Measurements from ENCODE around the gene OTOA.
"Not testable (repeated sequence)": the region's sequence is repeated elsewhere in the genome, so short reads cannot be mapped to it uniquely, and the experiment has no call there.

Gene OTOA

DNA sequence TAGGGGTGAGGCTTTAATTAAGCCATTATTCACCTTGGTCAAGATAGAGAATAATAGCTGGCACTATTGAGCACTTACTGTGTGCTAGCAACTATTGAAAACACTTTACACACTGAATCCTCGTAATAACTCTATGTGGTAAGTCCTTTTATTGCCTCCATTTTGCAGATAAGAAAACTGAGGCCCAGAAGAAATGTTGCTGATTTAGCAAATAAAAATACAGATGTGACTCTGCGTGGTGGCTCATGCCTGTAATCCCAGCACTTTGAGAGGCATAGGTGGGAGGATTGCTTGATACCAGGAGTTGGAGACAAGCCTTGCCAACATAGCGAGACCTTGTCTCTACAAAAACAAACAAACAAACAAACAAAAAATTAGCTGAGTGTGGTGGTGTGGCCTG, 19.4 kb downstream of the OTOA start:
- DNase-seq = no peak

DNA sequence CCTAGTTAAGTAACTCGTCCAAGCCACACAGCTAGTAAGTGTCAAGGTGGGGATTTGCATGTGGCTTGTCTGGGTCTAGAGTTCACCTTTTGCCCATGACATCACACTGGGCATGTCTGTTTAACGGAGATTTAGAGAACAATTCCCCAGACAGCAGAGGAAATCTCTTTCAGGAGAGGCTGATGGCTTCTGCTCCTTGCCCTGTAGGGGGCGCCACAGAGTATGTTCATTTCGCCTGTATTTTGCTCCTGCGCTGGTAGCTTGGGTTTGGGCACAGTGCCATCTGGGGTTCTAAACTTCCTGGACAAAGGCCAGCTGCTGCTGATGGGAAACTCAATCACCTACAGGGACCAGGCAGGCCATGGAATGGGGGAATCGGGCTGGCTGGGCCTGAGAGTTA, 20.4 kb downstream of the OTOA start:
- no peak for DNase-seq

DNA sequence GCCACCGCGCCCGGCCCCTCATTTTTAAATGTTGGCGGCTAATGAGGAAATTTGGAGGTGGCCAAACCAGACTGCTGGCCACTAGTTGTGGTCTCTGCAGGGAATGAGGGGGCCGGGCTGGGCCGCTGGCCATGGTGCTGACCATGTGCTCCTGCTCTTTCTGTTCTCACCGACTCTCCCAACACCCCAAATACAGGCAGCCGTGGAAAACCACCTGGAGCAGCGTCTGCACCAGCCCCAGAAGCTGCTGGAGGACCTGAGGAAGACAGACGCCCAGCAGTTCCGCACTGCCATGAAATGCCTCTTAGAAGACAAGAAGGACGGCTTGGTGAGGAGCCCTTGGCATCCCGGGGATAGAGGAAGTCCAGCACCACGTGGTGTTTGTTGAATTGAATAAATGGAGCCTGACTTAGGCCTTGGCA, 21.3 kb downstream of the OTOA start:
- DNase-seq = no peak

DNA sequence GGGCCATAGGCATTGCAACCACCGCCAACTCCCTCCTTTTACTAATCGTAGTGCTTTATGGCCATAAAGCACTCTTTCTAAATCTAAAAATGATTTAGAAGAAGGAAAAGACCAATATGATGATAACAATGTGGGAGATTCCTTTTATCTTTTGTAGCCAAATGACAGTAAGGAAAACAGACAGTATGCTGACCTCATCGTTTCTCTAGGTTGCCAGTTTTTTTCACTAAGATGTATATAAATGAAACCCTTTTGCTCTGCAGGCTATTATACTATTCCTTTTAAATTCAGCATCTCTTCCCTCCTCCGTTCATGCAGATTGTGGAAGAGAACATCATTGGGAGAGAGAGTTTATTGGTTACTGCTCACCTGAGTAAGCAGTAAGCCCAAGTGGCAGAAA, 25.3 kb downstream of the OTOA start:
- DNase-seq = no peak

DNA sequence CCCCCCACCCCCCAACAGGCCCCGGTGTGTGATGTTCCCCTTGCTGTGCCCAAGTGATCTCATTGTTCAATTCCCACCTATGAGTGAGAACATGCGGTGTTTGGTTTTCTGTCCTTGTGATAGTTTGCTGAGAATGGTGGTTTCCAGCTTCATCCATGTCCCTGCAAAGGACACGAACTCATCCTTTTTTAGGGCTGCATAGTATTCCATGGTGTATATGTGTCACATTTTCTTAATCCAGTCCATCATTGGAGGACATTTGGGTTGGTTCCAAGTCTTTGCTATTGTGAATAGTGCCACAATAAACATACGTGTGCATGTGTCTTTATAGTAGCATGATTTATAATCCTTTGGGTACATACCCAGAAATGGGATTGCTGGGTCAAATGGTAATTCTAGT, 27.2 kb downstream of the OTOA start:
- DNase-seq = not testable (repeated sequence)

DNA sequence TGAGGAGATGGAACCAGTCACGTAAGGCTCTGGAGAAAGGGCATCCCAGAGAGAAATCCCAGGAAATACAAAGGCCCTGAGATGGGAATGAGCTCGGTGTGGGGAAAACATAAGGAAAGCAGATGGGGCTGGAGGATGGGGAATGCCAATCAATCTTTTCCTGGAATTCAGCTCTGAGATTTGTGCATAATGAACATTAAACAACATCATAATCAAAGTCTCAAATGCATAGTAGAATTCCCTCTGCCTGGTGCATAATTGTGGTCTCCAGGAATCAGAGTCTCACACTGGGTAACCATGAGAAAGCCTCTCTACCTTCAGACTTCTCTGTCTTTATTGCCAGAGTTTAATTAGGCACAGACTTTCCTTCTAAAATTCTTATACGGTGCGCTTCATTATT, 30.8 kb downstream of the OTOA start:
- DNase-seq = no peak

DNA sequence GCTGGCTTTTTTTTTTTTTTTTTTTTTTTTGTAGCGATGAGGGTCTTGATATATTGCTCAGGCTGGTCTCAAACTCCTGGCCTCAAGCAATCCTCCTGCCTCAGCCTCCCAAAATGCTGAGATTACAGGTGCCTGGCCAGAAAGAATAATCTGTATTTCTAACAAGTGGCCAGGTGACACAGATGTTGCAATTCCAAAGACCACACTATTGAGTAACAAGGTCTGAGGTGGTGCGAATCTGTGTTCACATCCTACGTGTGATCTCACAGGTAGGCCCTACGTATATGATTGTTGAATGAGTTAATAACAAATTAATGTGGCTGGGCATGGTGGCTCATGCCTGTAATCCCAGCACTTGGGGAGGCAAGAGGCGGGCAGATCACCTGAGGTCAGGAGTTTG, 33.3 kb downstream of the OTOA start:
- DNase-seq = no peak

DNA sequence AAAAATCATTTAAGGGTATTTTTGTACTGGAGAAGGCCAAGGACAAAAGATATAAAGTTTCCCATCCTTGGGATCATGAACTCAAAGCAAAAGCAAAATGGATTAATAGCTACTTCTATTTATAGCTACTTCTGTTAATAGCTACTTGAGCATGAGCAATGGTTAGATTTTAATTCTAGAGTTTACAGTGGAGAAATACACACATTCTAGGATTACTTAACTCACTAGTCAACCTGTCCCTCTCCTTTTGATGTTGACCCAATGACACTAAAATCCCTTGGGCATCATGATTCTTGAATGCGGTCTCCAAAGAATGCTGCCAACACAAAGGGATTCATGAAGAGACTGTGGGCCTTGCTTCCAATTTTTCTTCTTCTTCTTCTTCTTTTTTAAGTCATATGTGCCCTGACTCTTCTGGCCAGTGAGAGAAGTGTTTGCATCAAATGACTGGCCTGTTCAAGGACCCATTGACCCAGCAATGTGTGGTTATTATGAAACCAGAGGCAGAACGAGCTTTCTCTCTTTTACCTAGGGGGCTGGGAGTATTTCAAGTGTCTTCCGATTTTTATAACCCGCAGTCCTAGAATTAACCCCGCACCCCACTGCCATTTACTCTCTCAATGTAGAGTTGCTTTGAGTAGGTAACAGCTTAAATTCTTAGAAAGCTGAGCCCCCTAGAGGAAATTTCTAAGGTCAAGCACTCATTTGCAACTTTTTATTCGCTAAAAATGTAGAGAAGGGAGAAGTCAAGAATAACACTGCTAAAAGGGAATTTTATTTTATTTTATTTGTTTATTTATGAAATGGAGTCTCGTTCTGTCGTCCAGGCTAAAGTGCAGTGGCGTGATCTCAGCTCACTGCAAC, 34.6 kb downstream of the OTOA start:
- no peak for DNase-seq

DNA sequence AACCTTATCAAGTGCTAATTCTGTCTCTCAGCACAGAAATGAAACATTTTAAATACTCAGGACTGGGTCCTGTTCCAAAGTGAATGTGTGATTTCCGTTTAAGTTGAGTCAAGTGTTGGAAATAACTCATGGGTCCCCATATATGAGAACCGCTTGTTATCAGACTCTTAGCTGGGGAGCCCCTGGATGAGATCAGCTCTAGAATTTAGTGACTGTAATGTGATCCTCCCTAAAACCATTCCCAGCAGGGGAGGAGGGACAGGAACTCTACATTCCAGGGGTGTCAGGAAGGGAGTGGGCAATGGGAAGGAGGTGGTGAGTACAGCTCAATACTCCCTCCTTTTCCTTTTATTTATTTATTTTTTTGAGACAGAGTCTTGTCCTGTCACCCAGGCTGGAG, 37.5 kb downstream of the OTOA start:
- no peak for DNase-seq

DNA sequence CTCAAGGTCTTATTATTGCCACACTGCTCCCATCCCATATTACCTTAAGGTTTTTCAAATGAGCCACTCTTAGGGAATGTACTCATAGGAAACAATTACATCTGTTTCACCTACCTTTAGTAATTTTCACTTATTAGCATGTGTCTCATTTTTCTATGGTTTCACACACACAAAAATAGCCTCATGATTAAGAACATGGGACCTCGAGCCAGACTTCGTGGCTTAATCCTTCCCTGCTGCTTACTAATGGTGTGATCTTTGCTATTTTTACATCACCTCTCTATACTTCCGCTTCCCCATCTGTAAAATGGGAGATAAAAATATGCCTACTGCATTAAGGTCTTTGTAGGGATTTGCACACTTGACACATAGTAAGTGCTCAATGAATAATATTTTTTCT, 38.5 kb downstream of the OTOA start:
- DNase-seq = no peak

DNA sequence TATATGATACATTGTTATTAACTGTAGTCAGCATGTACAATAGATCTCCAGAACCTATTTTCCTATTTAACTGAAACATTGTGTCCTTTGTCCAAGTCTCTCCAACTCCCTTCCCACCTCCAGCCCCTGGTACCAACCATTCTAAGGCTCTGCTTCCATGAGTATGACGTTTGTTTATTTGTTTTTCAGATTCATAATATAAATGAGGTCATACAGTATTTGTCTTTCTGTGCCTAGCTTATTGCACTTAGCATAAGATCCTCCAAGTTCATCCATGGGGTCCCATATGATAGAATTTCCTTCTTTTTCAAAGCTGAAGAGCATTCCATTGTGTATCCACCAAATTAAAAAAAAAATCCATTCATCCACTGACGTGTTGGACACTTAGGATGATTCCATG, 39.4 kb downstream of the OTOA start:
- DNase-seq = no peak

DNA sequence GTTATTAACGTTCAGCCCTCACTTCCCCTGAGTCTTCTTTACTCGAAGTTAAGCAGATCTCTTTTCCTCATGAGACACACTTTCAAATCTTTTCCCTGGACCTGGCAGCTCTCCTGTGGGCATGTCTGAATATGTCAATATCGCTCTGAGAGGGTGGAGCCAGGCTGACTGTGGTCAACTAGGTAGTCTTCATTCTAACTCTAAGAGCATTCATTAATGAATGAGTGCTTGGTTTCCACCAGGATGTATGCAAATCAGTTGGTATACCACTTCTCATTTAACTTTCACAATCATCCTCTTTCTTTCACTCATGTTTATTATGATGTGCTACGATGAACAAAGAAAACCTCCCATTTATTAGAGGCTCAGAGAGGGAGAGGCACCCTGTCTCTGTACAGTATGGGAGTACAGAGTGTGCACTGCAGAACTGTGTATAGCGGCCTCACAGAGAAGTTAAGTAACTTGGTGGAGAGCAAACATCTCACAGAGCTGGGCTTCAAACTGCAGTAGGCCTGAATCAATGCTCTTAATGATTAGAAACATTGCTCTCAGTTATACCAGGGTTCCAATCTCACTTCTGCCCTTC, 39.9 kb downstream of the OTOA start:
- no peak for DNase-seq

DNA sequence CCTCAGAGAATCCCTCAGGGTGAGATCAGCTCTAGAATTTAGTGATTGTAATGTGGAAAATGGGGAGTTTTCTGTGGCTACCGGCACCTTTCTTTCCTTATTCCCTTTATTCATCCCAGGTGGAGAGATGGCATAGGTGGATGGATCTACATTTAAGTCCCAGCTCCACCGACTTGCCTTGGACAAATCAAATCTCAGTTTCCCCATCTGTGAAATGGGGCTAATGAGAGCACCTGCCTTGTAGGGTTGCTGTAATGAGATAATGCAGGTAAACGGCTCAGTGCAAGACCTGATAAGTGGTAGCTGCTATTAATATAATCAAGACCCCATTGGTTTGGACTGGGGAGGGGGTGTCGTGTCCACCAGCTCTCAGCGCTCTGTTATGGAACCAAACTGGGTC, 40.5 kb downstream of the OTOA start:
- no peak for DNase-seq

DNA sequence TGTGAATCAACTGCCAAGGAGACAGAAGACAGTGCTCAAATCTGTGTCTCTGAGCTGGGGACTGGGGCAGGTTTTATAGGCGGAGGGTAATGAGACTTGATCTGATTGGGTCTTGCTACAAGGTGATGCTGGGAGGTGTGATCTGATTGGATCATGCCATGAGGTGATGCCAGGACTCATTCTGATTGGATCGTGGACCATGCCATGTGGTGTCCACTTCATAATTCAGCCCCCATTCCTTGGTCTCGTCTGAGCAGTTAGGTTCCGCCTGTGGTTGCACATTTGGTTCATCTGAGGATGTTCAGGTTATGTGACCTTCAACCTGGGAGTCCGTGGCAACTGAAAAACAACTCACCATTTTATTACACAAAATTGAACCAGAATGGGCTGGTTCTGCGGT, 41.0 kb downstream of the OTOA start:
- DNase-seq = no peak

DNA sequence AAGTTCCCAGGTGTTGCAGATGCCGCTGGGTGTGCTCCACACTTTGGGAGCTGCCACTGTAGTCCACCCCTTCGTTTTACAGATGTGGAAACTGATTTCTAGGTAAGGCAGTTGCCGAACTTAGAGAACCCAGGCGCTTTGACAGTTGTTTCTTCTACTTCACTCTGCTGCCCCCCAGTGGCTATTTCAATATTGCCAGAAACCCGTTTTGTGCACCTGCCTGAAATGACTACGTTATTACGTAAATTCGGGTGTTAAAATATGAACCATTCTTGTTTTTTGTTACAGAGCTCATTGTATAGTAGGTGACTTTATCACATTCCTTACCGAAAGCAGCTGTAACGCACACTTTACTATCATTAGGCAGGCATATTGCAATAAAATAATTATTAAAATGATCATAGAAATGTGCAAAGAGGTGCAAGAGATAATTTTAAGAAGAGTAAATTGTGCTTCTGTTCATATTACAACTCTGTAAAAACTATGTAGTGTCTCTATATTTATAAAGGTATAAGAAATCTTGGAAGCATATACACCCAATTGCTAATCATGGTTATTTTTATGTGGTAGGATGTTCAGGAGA, 44.9 kb downstream of the OTOA start:
- peak; percentile 72 for DNase-seq

DNA sequence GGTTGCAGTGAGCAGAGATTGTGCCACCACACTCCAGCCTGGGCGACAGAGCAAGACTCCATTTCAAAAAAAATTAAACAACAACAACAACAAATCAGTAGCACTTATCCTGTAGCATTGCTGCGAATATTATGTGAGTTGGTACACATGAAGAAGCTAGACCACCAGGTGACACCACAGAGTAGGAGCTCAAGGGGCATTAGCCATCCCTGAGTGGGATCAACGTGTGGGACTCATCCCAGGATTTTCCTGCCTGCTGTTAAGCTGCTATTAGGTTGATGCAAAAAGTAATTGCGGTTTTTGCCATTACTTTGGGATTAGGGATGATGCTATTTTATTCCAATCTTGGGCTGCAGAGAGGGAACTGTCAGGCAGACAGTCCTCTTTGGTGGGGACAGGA, 47.2 kb downstream of the OTOA start:
- DNase-seq = no peak

DNA sequence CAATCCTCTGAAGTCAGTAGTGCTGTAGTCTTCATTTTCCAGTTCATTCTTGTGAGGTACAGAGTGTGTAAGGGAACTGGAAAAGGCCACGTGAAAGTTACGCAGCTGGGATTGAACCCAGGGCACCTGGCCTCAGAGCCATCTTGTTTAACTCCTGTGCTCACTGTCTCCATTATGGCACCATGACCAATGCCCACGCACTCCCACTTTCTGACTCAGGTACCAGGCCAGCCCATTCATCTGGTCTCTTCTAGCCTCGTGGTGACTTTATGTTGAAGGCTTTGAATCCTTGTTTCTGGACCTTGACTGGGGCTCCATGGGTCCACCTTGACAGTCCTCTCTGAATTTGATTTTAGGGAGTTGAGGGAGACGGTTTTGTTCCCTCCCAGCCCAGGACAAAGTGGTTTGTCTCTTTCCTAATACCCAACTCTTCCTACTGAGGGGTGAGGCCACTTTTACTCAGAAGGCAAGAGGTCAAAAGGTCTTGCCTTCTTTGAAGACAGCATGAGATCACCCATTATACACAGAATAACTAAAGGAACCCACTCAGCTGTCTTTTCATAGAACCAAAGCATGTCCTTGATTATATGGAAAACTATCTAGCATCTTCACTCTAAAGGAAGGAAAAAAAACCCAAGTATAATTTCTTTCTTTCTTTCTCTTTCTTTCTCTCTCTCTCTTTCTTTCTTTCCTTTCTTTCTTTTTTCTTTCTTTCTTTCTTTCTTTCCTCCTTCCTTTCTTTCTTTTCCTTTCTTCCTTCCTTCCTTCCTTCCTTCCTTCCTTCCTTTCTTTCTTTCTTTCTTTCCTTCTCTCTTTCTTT, 50.0 kb downstream of the OTOA start:
- no peak for DNase-seq

DNA sequence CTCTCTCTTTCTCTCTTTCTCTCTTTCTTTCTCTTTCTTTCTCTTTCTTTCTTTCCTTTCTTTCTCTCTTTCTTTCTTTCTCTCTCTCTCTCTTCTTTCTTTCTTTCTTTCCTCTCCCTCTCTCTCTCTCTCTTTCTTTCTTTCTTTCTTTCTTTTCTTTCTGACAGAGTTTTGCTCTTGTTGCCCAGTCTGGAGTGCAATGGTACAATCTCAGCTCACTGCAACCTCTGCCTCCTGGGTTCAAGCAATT, 50.5 kb downstream of the OTOA start:
- DNase-seq = not testable (repeated sequence)

DNA sequence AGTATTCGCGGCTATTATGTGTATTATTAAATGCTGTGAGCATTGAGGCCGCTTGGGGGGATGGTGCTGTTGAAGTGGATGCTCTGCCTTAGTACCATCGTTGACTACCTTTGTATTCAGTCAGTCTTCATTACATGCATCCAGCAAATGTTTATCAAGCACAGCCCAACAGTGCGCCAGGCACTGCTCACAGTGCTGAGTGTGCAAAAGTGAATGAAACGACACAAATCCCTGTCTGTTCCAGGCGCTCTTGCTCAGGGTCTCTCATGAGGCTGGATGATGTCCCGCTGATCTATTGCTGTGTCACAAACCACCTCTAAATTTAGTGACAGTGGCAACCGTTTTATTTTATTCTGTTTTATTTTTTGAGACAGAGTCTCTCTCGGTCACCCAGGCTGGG, 53.8 kb downstream of the OTOA start:
- no peak for DNase-seq

DNA sequence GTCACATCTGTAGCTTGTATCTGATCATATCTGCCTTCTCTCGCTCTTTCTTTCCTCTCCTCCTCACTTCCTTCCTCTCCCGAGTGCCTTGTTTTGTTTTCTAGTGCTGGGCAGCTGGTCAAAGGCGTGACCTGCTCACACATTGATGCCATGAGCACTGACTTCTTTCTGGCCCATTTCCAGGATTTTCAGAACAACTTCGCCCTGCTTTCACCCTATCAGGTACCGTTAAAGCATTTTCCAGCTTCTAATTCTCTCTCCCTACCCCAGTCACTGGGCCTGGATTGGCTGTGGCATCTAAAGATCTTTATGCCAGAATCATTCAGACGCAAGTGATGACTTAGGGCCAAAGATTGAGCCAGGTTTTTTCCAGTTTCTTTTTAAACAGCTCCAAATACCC, 55.5 kb downstream of the OTOA start:
- DNase-seq = no peak

DNA sequence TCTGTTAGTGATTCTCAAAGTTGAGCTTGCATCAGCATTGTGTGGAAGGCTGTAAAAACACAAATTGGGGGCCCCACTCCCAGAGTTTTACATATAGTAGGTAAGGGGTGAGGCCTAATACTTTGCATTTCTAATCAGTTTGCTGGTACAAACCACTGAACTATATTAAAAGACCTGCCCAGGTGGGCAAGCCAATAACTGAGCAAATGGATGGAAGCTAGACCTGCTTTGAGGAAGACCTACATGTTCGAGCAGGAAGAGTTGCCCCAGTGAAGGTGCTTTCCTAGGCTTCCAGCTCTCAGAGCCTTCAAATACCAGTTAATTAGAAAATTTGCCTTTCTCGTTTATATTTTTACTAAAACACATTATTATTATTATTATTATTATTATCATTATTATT, 56.8 kb downstream of the OTOA start:
- no peak for DNase-seq

DNA sequence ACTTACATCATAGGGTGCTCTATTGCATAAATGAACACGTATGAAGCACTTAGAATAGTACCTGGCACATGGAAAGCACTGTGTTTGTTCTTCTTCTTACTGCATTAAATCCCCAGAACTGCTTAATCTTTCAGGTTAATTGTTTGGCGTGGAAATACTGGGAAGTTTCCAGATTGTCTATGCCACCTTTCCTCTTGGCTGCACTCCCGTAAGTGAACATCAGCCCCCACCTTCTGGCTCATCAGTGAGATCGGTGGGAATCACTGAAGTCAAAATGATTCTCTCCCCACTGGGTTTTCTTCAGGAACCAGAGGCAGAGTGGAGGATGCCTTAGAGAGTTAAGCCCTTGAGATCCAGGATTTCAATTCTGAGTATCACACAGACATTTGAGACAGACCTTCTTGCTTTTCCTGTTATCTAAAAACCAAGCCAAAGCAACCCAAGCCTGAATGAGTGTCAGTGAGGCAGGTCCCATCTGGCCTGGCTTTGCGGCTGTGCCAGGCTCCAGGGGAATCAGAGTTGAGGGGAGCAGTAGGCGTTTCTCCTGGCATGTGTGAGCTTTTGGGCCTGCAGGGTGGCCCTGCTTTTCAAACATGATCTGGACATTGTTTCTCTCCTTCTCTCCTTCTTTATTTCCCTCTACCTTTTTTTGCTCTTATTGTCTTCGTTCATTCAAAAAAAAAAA, 59.1 kb downstream of the OTOA start:
- DNase-seq = no peak

DNA sequence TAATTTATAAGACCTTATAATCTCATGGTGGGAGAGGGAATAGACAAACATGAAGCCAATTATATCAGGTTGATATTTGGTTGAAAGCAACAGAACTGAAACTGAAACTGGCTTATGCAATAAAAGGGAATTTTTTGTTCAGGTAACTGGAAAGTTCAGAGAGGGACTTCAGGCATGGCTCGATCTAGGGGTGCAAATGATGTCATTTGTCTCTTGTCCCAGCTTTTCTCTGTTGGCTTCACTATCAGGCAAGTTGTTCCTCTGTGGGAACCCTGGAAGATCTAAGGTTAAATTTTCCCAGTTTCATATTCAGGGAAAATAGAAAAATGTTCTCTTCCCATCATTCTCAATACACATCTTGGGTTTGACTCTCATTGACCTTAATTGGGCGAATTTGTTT, 59.8 kb downstream of the OTOA start:
- DNase-seq = no peak

Data from NCI-H2029 treated with DMSO at 0.1 percent for 48 hours (cell line).